Midbrain (tissue), 1 donor: ENCODE results near the gene IDH3A.

ENCODE experiments used
- DNase-seq: peaks from one replicate; lab custom pipeline; 2025; lab: John Stamatoyannopoulos, UW

Gene IDH3A

DNA sequence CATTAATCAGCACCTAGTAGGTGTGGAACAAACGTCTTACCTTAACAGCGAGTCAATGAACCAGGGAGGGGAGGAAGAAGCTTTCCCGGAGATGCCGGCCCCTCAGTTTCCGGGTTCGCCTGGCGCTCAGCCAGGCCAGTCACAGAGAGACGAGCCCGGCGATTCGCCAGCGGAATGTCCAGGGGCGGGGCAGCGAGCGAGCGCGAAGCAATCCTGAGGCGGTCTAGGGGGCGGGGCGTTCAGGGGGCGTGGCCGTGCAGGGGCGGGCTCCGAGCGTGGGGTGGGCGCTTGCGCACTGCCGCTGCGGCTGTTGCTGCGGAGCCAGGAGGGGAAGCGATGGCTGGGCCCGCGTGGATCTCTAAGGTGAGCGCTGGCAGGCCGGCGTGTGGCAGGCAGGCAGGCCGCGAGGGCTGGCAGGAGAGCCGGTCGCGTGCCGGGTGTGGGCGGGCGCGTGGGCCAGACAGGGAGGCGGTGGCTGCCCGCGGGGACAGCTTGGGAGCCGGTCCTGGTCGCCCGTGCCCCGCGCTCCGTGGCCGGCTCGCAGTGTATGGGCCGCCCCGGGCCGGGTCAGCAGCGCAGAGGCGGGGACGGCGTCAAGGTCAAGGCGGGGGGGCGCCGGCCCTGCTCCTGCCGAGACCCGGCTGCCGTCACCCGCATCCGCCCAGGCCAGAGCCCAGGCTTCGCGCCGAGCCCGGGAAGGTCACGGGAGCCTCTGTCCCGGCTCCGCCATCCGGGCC, at the start of gene IDH3A:
IDH3A (plus strand) TSS at position 295 of the 737 bp plus-strand sequence; CDS start at position 337, 42 bp downstream.
- peak; percentile 98 for DNase-seq

GRCh38 chr15:78100886-78101285, 48.3 kb upstream of the IDH3A start:
- DNase-seq, result no peak

GRCh38 chr15:78101423-78102105, 47.6 kb upstream of the IDH3A start:
- no peak for DNase-seq

- no peak for DNase-seq
These were observed 47.0 kb upstream of the IDH3A start for GRCh38 chr15:78102211-78102610.

- no peak for DNase-seq
These were observed 46.4 kb upstream of the IDH3A start for GRCh38 chr15:78102741-78103140.

GRCh38 chr15:78103406-78104118, 45.6 kb upstream of the IDH3A start:
- DNase-seq, result no peak

DNA sequence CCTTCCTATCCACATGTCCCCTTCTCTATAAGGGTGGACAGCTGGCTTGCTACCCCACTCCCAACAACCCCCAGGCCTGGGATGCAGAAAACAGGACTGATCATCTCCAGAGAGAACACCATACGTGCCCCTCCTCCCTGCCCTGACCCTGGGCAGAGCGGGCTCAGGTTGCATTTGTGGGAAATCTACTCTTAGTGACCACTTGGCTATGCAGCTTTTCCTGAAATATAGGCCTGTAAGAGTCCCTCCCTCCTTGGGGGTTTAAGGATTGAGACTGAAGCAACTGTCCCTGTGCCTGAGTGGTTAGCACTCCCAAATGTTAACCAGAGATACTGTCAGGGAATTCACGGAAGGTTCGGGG, 45.1 kb upstream of the IDH3A start:
- DNase-seq, result no peak

DNA sequence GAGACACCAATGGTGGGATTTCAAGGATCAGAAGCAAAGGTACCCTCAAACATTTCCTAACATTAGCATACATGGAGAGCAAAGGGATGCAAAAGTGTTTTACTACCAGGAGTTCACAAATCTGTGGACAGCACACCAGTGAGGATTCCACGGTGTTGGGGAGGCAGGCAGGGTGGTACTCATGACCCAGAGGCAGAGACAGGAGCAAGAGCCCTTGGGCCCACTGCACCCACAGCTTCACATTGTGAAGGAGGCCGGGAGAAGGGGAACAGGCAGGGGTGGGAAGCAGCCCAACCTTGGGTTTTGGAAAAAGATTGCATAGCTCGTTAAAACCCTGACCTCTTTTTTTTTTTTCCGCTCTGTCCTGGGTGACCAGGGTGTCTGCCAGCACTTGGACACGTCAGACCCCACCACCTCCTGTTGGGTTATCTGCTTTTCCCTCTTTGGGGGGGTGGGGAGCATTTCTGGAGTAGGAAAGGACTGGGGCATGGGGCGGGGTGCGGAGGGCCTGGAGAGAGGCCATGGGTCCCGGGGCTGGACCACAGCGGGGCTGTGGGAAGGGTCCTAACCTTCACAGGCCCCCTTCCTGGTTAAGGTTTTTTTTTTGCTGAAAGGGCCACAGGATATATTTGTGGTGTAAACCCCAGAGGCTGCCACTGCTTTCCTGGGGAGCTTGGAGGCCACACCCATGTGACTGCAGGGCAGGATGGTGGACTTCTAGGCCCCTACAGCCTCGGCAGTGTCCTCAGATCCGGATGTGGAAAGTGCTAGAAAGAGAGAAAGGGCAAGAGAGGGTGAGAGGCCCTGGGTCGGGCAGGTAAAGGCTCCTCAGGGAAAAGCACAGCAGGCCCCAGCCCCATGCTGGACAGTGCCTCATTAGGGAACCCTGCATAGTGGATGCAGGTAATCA, 44.3 kb upstream of the IDH3A start:
- no peak for DNase-seq

DNA sequence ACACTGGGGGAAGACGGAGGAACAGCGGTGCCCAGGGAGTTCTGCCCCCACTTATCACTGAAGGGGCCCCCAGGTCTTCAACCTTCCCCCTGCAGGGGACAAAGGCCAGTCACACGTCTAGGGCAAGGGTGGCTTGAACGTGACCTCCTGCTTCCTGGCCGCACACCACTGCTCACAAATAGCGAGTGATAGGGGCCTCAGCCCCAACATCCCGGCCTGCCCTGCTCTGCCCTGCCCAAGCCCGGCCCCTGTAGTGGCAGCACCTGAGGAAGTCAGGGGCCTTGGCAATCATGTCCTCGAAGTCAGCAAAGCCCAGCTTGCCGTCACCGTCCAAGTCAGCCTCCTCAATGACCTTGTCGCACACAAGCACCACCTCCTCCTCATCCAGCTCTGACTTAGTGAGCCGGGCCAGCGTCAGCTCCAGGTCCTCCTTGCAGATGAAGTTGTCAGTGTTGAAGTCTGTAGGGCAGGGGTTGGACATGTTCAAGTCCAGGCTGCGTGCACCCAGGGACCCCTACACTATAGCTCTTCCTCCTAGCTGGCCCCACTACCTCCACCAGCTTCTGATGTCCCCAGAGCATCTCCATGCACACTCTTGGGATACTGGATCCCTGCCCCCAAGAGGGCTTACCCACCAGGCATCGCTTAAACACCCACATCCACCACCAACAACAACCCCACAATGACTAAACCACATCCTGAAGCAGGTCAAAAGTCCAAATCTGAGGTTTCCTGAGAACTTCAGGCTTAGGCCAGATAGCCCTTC, 43.5 kb upstream of the IDH3A start:
- DNase-seq, result no peak

DNA sequence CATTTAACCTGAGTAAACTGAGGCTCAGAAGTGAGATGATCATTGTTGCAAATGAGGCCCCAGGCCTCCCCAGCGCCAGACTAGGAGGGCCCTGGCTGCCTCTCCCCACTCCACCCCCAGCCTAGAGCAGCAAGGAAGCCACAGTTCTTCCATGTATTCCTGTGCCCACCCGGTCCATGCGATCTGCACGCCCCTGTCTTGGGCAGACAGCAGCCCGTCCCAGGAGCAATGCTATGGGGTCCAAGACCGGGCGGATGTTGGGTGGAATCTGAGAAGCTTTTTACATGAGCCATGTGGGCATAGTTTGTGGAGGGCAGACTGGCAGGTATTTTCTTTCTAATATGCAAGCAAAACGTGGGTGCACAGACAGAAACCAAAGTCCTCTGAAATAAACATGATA, 41.7 kb upstream of the IDH3A start:
- DNase-seq, result no peak

- peak; percentile 58 for DNase-seq
These were observed 40.7 kb upstream of the IDH3A start for GRCh38 chr15:78108300-78109084.

DNA sequence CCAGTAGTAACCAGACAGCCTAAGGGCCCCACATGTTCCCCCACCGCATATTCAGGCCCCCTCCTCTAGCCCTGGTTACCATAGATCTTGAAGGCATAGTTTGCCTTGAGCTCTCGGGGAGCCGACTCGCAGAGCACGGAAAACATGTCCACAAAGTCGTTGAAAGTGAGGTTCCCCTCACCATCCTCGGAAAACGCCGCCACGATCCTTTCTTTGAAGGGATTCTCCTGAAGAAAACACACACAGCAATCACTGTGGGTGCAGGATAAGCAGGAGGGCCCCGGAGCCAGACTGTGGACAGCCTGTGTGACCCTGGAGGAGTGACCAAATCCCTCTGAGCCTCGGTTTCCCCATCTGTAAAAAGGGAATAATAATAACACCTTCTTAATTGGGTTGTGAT, 40.0 kb upstream of the IDH3A start:
- DNase-seq, result no peak

GRCh38 chr15:78110096-78110495, 39.1 kb upstream of the IDH3A start:
- no peak for DNase-seq

DNA sequence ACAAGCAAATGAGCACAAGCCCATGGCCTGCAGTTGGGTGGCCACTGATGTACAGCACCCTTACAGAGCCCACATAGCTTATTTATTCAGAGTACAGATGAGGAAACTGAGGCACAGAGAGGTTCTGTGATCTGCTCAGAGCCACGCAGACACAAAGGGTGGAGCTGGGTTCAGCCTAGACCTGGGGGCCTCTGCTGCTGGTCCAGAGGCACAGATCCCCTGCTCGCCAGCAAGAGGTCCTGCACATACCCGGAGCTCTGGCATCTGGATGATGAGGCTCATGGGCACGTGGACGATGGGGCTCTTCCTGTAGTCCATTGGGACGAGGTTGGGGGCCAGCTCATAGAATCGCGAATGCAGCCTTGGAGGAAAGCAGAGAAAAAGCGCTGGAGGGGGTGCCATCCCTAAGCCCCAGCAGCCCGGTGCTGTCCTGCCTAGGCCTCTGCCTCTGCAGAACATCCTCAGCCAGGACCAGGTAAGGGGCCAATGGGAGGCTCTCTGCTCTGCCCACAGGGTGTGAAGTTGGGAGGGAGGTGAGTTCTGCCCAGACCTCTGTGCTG, 38.2 kb upstream of the IDH3A start:
- no peak for DNase-seq

GRCh38 chr15:78111788-78112187, 37.4 kb upstream of the IDH3A start:
- DNase-seq, result no peak

GRCh38 chr15:78112551-78112950, 36.6 kb upstream of the IDH3A start:
- no peak for DNase-seq

DNA sequence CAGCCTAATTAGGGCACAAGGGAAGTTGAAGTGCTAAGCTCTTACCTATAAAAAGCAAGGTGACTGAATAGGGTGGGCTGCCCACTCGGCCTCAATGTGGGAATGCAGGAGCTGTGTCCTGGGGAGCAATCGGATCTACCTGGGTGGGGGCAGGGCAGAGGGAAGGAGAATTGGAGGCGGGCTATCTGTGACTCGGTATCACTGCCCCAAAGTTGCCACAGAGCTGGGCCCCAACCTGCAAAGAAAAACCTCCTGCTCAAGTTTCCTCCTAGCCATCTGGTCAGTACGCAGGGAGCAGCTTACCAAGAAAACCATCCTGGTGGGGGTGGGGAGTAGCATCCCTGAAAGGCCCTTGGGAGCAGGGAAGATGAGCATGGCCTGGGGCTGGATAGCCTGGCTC, 28.6 kb upstream of the IDH3A start:
- no peak for DNase-seq

DNA sequence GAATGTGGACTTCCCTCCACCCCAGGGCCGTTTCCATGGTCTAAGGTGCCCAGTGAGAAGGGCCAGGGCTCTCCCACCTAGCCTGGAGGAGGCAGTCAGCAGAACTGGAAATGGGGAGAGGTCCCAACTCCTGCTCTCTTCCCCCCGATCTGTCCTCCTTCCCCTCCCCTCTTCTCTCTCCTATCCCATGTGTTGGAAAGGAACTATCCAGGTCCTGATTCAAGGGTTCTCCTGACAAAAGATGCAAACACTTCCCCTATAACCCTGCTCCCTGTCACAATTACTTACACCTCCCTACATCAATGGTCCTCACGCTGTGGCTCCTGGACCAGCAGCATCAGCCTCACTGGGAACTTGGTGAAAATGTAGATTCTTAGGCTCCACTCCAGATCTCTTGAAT, 23.9 kb upstream of the IDH3A start:
- no peak for DNase-seq

GRCh38 chr15:78127882-78128281, 21.3 kb upstream of the IDH3A start:
- DNase-seq, result no peak

- no peak for DNase-seq
These were observed 19.9 kb upstream of the IDH3A start for GRCh38 chr15:78129077-78129750.
